ENCODE data around the gene ADRA2B.

The ADRA2B gene

DNA sequence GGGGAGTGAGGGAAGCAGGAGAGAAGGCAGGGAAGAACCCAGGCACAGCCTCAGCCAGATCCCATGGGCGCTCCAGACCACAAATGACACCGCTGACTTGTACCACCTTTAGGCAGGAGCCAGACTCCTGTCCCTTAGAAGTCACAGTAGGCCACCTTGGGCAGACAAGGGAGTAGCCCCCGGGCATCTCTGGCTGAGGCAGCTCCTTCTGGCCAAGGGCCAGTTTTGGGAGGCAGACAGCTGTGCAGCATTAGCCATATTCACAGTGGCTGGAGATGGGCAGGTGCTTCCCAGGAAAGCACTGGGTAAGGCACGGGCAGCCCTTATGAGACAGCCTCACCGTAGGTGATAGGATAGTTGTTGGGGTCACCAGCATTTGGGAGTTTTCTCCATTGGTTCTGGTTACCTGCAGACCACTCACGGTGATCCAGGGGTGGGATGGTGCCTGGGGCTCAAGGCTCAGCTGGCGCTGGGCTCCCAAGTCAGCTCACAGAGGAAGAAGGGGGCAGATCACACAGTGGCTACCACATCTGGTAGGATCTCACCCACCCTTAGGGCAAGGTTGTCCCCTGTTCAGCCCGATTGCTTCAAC lies 19.9 kb upstream of the ADRA2B start:
- DNase-seq = peak; percentile 69

DNA sequence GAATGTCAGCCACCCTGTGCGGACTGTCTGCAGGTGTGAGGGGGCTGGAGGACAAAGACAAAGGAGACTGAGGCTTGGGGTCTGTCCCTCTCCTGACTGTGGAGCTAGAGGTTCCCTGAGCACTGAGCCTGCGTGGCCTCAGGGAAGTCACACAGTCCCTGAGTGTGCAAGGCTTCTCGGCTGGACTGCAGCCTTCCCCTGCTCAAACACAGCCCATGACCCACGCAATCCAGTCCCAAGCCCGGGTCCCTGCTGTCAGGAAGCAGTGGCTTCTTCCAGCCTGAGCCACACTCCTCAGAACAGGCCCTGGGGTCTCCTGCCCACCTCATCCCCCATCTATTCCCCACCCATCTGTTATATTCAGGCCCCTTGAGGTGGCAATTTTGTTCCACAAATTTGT lies 19.2 kb upstream of the ADRA2B start:
- no peak for DNase-seq

DNA sequence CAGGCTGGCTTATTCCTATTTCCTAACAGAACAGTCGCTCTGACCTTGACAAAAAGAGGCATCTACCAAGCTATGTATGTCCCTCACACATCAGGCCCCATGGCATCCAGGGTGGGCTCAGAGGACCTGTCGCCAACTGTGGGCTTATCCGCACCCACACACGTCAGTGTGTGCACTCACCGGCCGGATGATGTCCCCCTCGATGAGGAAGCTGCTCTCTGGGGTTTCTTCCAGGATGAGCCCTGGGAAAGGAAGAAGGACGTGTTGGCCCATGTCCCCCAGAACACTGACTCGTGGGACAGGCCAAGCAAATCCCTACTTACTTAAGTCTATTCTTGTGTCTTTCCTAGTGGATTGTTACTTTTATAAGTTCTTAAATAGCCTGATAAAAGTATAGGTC lies 18.8 kb upstream of the ADRA2B start:
- no peak for DNase-seq

DNA sequence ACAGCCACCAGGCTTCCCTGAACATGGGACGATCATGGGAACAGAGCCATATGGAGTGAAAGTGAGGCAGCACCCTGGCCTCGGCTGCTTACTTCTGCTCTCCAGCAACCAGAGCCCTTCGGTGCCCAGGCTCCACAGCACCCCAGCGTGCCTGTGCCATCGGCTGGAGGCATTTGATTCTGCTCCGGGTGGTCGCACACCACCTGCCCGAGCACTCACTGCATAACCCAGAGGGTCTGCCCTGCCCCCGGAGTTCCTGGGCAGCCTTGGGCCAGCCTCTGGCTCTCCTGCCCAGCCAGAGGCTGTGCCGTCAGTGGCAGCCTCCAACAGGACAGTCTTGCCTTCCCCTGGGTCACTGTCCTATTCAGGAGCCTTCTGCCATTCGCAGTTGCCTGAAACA lies 18.1 kb upstream of the ADRA2B start:
- no peak for DNase-seq

DNA sequence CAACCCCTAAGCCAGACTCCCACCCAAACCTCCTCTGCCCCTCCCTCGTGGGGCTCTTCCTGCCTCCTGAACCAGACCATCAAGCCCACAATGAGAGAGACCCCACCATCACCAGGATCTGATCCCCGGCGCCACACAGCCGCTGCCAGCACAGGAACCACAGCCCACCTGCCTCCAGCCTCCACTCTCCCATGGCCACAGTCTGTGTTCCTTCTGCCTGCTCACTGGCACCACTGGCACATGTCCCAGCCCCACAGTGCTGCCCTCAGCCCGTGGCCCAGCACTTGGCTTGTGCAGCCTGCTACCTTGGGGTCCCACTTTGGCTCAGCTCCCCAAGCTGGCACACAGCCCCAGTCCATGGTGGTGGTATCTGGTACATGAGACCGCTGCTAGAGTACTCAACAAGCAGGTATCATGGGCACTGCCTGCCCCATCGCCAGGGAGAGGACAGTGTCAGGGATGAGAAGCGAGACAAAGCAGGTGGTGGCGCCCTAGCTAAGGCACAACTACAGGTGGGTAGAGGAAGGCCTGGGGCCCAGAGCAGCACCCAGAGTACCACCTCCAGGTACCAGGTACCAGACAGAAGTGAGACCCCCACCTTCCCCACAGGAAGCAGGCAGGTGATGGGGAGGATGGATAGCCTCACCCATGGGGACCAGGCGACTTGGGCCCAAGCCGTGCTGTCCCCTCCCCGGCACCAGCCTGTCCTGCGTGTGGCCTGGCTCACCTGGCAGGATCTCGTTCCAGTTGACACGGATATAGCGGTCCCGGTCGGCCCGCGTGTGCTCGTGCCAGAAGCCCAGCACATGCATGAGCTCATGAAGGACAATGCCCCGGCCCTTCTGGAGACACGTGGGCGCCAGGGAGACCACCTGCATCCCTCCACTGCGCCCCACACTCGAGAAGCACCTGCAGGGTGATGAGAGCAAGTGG lies 15.7 kb upstream of the ADRA2B start:
- DNase-seq = no peak

DNA sequence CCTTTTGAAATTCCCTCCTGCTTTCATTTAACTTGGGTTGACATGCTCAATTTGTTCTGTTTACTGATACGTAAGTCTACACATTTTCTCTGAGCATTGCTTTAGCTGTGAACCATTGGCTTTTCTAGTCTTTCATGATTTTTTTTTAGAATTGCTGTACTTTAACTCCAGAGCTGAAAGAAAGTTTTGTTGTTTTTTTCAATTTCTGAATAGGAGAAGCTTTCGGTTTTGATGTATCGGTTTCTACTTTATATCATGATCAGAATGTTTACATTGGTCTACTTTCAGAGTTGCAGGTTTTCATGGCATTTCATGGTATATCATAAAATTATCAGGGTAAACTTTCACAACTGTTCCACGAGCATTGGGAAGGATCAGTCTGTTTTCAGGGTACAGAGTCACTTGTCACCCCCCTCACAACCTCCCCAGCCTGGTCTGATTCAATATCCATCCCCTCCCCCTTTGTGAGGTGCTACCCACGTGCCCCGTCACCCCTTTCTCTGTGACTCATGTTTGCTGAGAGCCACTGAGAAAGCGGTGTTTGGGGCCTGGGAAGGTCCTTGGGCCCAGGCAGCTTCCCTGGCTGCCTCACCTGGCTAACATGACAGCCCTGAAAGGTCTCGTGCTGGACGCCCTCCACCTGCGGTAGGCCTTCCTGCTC lies 14.9 kb upstream of the ADRA2B start:
- DNase-seq = no peak

DNA sequence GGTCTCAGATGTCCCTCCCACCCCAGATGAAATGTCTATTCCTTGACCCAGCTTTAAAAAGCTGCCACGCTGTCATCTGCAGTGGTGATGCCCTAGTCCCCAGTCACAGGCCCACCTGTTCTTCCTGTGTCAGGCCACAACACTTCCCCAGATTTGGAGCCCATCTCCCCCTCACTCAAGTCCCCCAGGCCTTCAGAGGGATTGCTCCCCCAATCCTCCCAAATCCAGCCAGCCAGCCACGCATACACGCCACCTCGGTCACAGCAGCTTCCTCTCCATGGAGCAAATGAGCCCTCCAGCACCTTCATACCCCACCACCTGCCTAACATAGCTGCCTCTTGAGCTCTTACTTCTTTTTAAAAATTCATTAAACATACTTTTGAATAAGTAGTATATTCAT lies 14.1 kb upstream of the ADRA2B start:
- no peak for DNase-seq

DNA sequence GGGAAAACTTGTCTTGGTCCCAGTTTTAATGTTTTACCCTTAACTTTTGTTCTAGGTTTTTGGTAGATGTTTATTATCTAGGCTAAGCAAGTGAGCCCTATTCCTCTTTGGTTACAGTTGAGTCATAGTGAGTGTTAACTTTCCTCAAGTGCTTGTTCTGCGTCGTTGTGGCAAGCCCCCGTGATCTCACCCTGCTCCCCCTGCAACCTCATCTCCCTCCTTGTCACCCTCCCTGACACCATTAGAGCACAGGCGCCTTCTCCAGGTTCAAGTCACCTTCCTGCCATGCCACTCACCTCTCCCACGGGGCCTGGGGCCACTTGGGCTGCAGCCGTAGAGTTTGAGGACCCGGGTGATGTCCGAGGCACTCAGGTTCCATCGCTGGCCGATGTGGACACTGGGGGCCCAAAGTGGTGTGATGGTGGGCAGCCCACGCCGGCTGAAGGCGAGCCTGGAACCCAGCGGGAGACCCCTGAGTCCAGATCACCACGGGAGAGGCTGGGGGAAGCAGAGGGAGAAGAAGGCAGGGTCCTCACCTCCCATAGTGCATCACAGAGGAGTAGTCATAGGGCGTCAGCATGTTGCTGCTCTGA lies 13.3 kb upstream of the ADRA2B start:
- DNase-seq = no peak

DNA sequence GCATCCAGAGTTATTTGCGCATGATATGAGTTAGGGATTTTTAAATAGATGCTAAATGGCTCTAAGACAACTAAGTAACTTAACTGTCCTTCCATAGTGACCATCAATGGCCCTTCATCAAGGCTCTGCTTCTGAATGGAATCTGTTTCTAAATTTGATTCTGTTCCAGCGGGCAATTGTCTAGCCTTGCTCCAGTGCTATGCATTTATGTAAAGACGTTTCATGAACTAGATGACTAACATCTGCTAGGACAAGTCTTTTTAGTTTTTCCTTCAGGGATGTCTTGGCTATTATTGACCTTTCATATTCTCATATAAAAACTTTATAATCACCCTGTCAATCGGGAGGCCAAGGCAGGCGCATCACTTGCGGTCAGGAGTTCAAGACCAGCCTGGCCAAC lies 12.1 kb upstream of the ADRA2B start:
- no peak for DNase-seq

DNA sequence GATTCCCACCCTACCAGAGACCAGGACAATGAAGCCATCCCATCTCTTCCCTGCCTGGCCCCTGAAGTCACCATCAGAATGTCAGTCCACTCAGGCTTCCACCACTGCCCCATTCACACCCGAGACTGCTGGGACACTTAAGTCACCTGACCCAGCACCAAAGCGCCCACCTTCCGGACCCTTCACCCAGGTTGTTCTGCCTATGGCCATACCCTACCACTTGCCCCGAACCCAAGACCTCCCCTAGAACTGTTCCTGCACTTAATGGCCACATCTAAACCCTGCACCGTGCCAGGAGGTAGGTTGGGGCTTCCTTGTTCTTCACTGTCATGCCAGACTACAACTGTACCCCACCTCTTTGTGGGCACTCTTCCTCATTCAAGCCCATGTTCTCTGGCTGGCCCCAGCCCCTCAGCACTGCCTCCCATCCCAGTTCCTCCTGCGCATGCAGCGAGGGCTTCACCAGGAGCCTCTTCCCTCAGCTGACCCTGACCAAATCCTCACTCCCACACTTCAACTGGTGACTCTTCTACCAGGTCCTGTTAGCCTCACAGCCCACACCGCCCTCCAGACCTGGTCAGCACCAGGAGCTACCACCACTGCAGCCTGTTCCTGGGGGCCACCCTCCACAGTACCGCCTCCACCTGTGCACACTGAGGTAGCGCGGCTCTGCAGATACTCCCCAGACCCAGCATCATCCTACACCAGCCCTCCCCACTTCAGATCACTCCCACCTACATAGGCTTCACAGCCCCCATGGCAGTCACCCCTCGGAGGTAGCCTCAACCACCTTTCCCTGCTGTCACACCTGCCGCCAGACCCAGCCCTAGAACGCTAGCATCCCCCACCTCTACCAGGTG lies 8.3 kb upstream of the ADRA2B start:
- DNase-seq = no peak

DNA sequence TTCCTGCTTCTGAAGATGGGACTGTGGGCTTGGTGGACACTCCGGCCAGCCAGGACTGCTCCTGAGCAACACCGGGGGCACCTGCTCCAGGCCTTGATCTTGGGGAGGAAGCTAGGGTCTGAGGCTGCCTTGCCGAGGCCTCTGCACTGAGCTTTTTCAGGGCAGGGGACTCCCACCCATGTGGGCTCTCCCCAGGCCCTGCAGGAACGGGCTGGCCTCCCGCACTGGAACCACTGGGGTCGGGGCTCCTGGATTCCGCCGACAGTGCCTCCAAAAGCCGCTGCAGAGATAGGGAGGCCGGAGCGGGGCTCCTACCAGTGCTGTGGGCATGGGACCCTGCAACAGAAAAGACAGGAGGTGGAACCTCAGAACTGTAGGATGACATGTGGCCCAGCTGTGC lies 7.6 kb upstream of the ADRA2B start:
- no peak for DNase-seq

DNA sequence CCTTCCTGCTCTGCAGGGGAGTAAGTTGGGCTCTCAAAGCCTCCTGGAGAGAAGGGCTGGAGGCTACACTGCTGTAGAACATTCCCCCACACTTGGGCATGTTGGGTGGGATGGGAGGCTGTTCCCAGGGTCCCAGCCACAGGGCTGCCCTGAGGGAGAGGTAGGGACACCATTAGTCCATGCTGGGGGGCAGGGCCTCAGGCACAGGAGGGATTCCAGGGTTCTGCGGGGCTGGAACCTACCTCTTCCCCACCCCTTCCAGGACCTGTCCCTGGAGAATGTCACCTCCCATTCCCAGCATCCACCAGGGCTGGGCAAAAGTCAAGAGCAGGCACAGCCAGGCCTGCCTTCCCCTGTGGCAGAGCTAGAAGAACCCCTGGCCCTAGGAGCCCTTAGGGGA lies 6.9 kb upstream of the ADRA2B start:
- no peak for DNase-seq

DNA sequence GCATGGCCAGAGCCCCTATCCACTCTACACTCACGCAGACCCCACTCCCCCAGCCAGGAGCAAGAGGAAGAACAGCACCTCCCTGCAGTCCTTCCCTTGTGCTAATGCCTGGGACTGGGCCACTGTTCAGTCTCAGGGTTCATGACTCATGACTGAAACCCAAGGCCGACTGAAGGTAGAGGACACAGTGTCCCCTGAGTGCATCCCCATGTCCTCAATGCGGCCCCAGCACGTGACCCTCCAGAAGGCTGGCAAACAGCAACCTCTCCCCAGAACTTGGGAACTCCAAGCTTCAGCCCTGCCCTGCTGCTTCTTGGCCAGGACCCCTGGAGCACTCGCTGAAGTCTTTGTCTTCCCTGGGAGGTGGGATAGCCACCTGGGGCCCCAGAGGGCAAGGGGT lies 6.0 kb upstream of the ADRA2B start:
- no peak for DNase-seq

DNA sequence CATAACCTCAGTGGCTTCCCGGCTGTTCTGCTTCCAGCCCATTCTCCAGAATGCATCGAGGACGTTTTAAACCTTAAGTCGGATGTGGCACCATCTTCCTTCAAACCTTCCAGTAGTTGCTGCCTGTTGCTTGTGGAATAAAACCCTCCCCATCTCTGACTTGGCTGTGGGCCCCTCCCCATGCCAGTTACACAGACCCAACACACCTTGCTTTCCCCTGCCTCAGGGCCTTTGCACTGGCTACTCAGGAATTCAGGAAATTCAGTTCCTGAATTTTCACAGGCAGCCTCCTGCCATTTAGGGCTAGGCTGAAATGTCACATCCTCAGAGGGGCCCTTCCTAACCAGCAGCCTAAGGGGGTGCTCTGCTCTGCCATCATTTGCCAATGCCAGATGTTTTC lies 5.0 kb upstream of the ADRA2B start:
- no peak for DNase-seq

DNA sequence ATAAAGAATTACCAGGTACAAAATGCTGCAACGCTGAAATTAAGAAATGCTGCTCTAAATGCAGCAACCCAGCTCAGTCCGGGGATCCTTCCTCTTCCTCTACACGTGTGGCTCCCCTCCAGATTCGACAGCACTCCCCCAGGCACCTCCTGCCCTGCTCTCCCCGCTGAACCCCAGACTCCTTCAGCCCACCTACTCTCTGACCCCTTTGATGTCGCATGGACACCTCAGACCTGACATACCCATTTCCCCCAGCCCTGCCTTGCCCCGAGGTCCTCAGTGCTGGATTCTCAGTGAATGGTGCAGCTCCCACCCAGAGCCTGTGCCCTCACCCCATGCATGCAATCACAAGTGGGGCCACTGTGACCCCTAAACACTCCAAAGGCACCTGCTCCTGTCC lies 4.6 kb upstream of the ADRA2B start:
- no peak for DNase-seq

DNA sequence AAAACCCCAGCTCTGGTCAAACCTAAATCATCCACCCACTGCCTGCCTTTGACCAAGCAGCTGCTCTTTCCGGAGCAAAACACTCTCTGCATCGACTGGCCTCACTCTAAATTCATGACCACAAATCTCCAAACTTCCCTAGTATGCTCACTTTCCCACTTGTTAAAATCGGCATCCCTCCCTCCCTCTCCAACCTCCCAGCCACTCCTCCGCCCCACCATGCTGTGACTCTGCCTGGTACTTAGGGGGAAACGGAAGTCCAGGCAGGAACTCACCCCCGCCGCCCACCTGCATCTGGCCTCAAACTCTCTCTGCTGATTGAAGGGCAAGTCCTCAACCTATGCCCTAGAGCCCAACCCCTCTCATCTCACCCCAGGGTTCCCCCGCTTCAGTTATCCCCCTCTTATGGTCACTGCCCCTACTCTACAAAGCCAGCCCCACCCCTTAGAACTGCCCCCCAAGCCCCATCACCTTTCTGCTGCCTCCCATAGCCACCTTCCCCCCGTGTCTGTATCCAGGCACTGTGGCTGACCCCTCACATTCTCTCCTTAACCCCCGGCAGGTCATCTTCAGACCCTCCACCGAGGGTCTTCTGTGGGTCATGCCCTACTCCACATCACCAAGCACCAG lies 3.8 kb upstream of the ADRA2B start:
- DNase-seq = no peak

DNA sequence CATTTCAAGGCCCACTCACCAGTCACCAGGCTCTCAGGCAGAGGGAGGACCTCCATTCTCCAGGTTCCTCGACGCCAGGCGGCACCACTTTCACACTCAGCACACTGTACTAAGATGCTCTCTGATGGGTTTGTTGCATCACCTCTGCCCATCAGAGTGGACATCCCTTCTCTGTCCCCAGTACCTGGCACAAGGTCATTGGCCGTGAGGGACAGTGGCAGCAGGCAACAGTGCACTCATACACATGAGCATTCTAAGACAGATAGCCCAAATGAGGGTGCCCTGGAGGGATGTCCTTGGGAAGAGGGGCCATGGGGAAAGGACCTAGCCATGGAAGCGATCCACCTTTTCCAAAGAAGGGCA lies 3.0 kb upstream of the ADRA2B start:
- DNase-seq = no peak

DNA sequence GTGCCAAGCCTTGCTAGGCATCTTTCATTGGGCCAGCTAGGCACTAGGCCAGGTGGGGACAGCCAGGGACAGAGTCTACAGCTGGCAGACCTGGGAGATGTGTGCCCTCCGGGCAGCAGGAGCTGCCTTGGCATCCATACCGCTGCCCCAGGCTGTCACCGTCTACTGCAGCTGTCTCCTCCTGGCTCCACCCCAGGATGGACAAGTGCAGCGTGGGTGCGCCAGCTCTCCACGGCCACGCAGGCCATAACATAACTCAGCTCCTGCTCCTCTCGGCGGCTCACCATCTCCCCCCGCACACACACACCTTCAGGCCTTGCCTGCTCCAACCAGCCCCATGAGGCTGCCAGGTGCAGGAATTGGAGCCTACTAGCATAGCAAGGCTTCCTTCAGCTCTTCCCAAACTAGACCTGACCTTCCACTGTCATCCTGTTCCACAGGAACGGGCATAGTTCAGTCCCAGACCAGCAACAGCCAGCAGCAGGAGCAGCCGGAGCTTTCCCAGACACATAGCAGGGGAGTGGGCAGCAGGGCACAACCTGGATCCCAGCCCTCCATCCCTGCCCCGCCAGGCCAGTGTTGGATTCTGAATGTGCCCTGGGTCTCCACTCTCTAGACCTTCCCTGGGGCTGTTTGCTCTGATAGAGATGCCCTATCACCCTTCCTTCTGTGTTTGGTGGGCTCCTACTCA lies 2.5 kb upstream of the ADRA2B start:
- no peak for DNase-seq

DNA sequence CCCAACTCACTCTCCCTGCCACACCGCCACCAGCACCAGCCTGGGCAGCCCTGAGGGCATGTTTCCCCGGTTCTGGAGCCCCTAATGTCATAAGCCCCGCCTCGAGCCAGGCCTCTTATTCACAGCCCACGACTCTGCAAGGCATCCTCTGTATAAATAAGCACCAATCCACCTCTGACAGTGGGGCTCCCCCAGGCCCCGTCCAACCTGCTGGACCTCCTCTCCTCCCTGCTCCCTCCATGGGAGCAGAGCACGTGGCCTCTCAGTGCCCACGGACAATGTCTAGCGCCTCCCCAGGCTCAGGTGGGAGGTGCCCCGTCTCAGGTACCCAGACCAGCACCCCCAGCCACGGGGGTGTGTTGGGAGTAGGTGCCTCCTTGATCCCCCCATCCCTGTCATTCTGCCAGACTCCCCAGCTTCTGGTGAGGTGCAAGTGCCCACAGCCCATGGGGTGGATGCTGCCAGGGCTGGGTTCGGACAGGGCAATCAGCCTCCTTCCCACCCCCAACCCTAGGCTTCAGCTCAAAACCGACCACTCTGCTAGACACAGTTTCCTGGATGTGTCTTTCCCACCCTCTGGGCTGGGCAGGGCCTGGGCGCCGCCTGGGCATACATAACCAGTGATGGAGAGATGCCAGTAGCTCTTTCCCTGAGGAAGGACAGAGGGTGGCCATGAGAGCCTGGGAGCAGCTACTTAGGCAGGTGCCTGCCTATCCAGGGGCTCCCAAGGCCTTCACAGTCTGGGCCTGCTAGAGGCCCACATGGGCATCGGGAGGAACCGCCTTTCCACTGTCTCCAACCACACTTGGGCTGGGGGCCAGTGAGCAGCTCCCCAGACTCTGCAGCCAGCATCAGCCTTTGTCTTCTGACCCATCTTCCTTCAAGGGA lies 1.6 kb upstream of the ADRA2B start:
- DNase-seq = no peak

DNA sequence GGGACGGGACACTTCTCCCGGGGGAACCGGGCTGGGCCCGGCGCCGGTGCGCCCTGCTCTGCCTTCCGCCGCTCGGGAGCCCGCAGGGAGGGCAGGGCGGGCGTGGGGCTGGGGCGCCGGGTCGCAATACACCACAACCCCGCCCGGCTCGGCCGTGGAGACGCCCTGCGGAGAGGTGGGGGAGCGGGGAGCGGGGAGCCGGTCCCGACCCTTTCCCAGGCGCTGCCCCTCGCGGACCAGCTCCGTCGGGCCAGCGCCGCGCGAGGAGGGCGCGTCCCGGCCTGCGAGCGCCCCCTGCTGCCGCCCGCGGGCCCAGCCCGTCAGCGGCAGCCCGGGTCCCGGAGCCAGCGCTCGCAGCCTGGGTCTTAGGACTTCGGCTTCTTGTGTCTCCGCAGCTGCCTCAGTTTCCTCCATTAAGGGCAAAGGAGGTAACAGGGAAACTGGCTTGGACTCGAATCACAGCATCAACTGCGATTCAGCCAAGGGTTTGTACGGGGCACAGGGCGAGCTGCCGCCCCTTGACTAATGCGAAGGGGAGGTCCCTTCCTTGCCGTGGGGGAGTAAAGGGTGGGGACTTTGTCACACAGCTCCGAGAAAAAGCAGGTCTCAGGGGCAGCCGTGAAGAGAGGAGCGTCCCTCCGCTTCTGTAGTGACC lies 635 bp upstream of the ADRA2B start:
- peak; percentile 37 for DNase-seq
